NT2/D1 (cell line): ENCODE results near the gene SHISAL2B.

ENCODE experiments used
- SUZ12 ChIP-seq: IDR thresholded peaks from 2 replicates; pipeline ENCODE4 v1.6.1; 2011; ENCODE audit not compliant: insufficient read length, insufficient read depth; ENCODE audit errors: extremely low read depth
- YY1 ChIP-seq: IDR thresholded peaks from 2 replicates; pipeline ENCODE4 v1.6.1; 2011; ENCODE audit not compliant: insufficient read length, insufficient read depth

- TF ChIP-seq YY1: no peak
- no peak for TF ChIP-seq SUZ12
Observed at GRCh38 chr5:64693636-64694035, 3.3 kb downstream of the SHISAL2B start.
